Activated T-cell treated with anti-CD3 and anti-CD28 coated beads, Interleukin-2, amount 50 U/mL, for 4 hours (primary cell): ENCODE measurements around the gene CELF4. TPM values are rescaled to one million over a fixed set of nuclear protein-coding genes. Genes with fewer than 3 reads are reported as not detected.
"Not testable (repeated sequence)": the region's sequence is repeated elsewhere in the genome, so short reads cannot be mapped to it uniquely, and the experiment has no call there.

ENCODE experiments used
- ATAC-seq, 2 donors: fragments of 200-7000 bp; cut with Tn5 transposase; one replicate each; pipeline ENCODE4 v1.10.0; 2021
- DNase-seq: peaks from one replicate; pipeline ENCODE4 v3.0.0-alpha.2; 2020
- H3K27me3 Mint-ChIP-seq: one replicate; pipeline ENCODE4 v1.8.0; 2021; ENCODE audit warnings: low read depth, mixed read lengths
- H3K36me3 Mint-ChIP-seq: one replicate; pipeline ENCODE4 v1.8.0; 2022; ENCODE audit warnings: mixed read lengths; ENCODE audit not compliant: insufficient read depth
- H3K4me1 Mint-ChIP-seq: one replicate; pipeline ENCODE4 v1.8.0; 2021; ENCODE audit warnings: low read depth, mixed read lengths
- H3K4me3 Mint-ChIP-seq: one replicate; pipeline ENCODE4 v1.8.0; 2021; ENCODE audit warnings: mild to moderate bottlenecking, moderate library complexity, mixed read lengths
- H3K9me3 Mint-ChIP-seq: one replicate; pipeline ENCODE4 v1.8.0; 2021; ENCODE audit warnings: mixed read lengths
- total RNA-seq, 3 donors: library from RNA; stranded (reverse); gene quantifications; one replicate each; pipeline ENCODE4 v1.2.1, GENCODE V29; 2021

The CELF4 gene
- total RNA-seq, 3 donors from 2014 or later, result not detected

GRCh38 chr18:37362158-37362890, 203.3 kb downstream of the CELF4 start:
- DNase-seq, result no peak
- ATAC-seq, result no peak
- no peaks in the 10 kb centered on the region for H3K36me3 Mint-ChIP-seq
- H3K9me3 Mint-ChIP-seq, result no peaks in the 10 kb centered on the region
- no peaks in the 10 kb centered on the region for H3K4me1 Mint-ChIP-seq
- peaks cover 8% of the 10 kb centered on the region for H3K27me3 Mint-ChIP-seq
- no peak overlapping the region for H3K4me3 Mint-ChIP-seq

GRCh38 chr18:37361335-37362157, 204.1 kb downstream of the CELF4 start:
- Mint-ChIP-seq H3K9me3 (no peaks in the 10 kb centered on the region), H3K36me3 (no peaks in the 10 kb centered on the region), H3K4me3 (no peak overlapping the region), H3K27me3 (peaks cover 8% of the 10 kb centered on the region), H3K4me1 (no peaks in the 10 kb centered on the region)
- ATAC-seq (no peak), DNase-seq (no peak)

- not testable (repeated sequence) for H3K4me3 Mint-ChIP-seq, DNase-seq, ATAC-seq, H3K4me1 Mint-ChIP-seq, H3K27me3 Mint-ChIP-seq, H3K9me3 Mint-ChIP-seq, H3K36me3 Mint-ChIP-seq
These were observed 207.5 kb downstream of the CELF4 start for GRCh38 chr18:37358061-37358460.

GRCh38 chr18:37355772-37356171, 209.8 kb downstream of the CELF4 start:
- no peaks in the 10 kb centered on the region for H3K9me3 Mint-ChIP-seq
- ATAC-seq (no peak), DNase-seq (no peak)
- H3K4me3 Mint-ChIP-seq, result no peak overlapping the region
- H3K4me1 Mint-ChIP-seq, result no peaks in the 10 kb centered on the region
- H3K36me3 Mint-ChIP-seq, result no peaks in the 10 kb centered on the region
- no peaks in the 10 kb centered on the region for H3K27me3 Mint-ChIP-seq

GRCh38 chr18:37351110-37351509, 214.5 kb downstream of the CELF4 start:
- no peak for ATAC-seq
- peaks cover 2% of the 10 kb centered on the region for H3K27me3 Mint-ChIP-seq
- no peaks in the 10 kb centered on the region for H3K4me1 Mint-ChIP-seq
- no peaks in the 10 kb centered on the region for H3K36me3 Mint-ChIP-seq
- no peak overlapping the region for H3K4me3 Mint-ChIP-seq
- no peaks in the 10 kb centered on the region for H3K9me3 Mint-ChIP-seq
- no peak for DNase-seq

GRCh38 chr18:37348729-37349128, 216.9 kb downstream of the CELF4 start:
- ATAC-seq, result no peak
- H3K4me1 Mint-ChIP-seq, result no peaks in the 10 kb centered on the region
- peaks cover 10% of the 10 kb centered on the region for H3K27me3 Mint-ChIP-seq
- no peaks in the 10 kb centered on the region for H3K9me3 Mint-ChIP-seq
- no peaks in the 10 kb centered on the region for H3K36me3 Mint-ChIP-seq
- H3K4me3 Mint-ChIP-seq, result no peak overlapping the region
- no peak for DNase-seq

- no peaks in the 10 kb centered on the region for H3K4me1 Mint-ChIP-seq
- no peaks in the 10 kb centered on the region for H3K36me3 Mint-ChIP-seq
- no peak overlapping the region for H3K4me3 Mint-ChIP-seq
- H3K9me3 Mint-ChIP-seq, result no peaks in the 10 kb centered on the region
- no peak for DNase-seq
- peaks cover 12% of the 10 kb centered on the region for H3K27me3 Mint-ChIP-seq
- no peak for ATAC-seq
These were observed 219.6 kb downstream of the CELF4 start for GRCh38 chr18:37346048-37346447.

GRCh38 chr18:37343542-37343851, 222.1 kb downstream of the CELF4 start:
- H3K9me3 Mint-ChIP-seq, result no peaks in the 10 kb centered on the region
- no peak overlapping the region for H3K4me3 Mint-ChIP-seq
- H3K4me1 Mint-ChIP-seq, result no peaks in the 10 kb centered on the region
- H3K27me3 Mint-ChIP-seq, result peaks cover 15% of the 10 kb centered on the region
- no peaks in the 10 kb centered on the region for H3K36me3 Mint-ChIP-seq
- DNase-seq (no peak), ATAC-seq (no peak)

DNA sequence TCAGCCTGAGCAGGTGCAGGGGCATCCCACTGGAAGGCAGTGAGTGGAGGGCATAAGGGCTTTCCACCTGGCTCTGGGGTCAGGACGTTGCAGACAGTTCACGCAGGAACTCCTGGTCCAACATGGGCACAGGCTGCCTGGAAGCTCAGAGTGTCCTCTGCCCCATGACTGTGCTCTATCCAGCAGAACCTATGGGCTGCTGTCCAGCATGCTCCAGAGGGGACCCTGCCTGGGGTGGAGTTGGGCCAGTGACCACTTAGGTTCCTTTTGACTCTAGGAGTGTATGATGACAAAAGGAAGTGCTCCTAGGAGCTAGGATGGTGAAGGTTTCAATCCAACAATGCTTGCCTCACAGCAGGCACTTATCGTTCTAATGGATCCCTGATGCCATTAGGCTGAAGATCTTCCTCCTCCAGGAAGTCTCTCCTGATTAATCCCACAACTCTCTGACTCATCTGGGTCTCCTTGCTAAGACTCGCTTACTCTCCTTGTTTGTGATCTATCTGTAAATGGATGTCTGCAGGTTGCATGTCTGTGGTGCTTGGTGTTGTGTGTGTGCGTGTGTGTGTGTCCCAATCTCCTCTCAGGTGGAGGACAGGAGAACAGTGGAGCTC, 224.0 kb downstream of the CELF4 start:
- H3K4me1 Mint-ChIP-seq, result no peaks in the 10 kb centered on the region
- no peak for DNase-seq
- H3K36me3 Mint-ChIP-seq, result no peaks in the 10 kb centered on the region
- no peak for ATAC-seq
- peaks cover 15% of the 10 kb centered on the region for H3K27me3 Mint-ChIP-seq
- H3K4me3 Mint-ChIP-seq, result no peak overlapping the region
- H3K9me3 Mint-ChIP-seq, result no peaks in the 10 kb centered on the region

DNA sequence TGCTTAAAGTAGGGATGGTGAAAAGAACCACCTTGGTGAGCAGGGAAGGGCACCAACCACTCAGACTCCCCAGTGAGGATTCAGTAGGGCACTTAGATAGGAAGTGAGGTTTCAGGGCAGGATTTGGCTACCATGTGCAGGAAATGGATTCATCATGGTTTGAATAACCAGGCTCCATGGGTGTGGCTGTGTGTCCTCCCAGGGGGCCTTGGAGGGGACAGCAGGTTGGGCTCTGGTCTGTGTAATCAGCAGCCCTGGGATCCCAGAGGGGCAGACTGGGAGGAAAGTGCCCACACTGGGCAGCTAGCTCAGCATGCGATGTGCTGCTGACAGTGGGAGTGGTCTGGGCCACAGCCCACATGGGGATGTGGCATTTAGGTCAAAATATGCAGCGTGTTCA, 224.6 kb downstream of the CELF4 start:
- DNase-seq (no peak), ATAC-seq (no peak)
- Mint-ChIP-seq H3K9me3 (no peaks in the 10 kb centered on the region), H3K4me1 (no peaks in the 10 kb centered on the region), H3K27me3 (peaks cover 13% of the 10 kb centered on the region), H3K4me3 (no peak overlapping the region), H3K36me3 (no peaks in the 10 kb centered on the region)

DNA sequence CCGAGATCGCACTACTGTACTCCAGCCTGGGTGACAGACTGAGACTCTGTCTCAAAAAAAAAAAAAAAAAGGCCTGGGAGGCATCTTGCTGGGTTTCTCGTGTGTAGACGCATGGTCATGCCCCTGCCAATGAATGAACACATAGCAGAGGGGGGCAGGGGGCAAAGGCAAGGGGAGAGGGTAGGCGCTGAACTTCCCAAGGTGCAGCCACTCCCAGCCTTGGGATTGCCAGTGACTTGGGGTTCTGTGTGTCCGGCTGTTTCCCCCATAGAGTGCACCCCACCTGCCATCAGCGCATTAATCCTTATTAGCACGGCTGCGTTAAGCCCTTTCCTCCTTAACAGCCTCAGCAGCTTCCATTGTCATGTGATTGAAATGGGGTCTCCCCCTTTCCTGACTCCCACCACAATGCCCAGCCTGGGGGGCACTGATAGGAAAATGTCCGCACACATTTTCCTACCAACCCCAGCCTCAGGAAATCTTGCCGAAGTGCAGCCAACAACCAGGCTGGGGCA, 225.8 kb downstream of the CELF4 start:
- ATAC-seq, result no peak
- H3K27me3 Mint-ChIP-seq, result peaks cover 9% of the 10 kb centered on the region
- no peaks in the 10 kb centered on the region for H3K36me3 Mint-ChIP-seq
- no peaks in the 10 kb centered on the region for H3K9me3 Mint-ChIP-seq
- H3K4me3 Mint-ChIP-seq, result no peak overlapping the region
- no peak for DNase-seq
- H3K4me1 Mint-ChIP-seq, result no peaks in the 10 kb centered on the region

- H3K4me1 Mint-ChIP-seq, result no peaks in the 10 kb centered on the region
- H3K27me3 Mint-ChIP-seq, result peaks cover 4% of the 10 kb centered on the region
- H3K4me3 Mint-ChIP-seq, result no peak overlapping the region
- no peak for ATAC-seq
- H3K36me3 Mint-ChIP-seq, result no peaks in the 10 kb centered on the region
- no peak for DNase-seq
- H3K9me3 Mint-ChIP-seq, result no peaks in the 10 kb centered on the region
These were observed 228.9 kb downstream of the CELF4 start for GRCh38 chr18:37336568-37337285.

GRCh38 chr18:37335409-37335736, 230.2 kb downstream of the CELF4 start:
- Mint-ChIP-seq H3K27me3 (no peaks in the 10 kb centered on the region), H3K4me3 (no peak overlapping the region), H3K9me3 (no peaks in the 10 kb centered on the region), H3K4me1 (no peaks in the 10 kb centered on the region), H3K36me3 (no peaks in the 10 kb centered on the region)
- ATAC-seq, result no peak
- DNase-seq, result no peak

- Mint-ChIP-seq H3K27me3 (no peaks in the 10 kb centered on the region), H3K36me3 (no peaks in the 10 kb centered on the region), H3K4me3 (no peak overlapping the region), H3K4me1 (no peaks in the 10 kb centered on the region), H3K9me3 (no peaks in the 10 kb centered on the region)
- ATAC-seq (no peak), DNase-seq (no peak)
These were observed 230.8 kb downstream of the CELF4 start for GRCh38 chr18:37334631-37335408.
